HG03097 (cell line): ENCODE results near the gene NCOR2.
"Not testable (repeated sequence)": the region's sequence is repeated elsewhere in the genome, so short reads cannot be mapped to it uniquely, and the experiment has no call there.

ENCODE experiments used
- ATAC-seq: cut with Tn5 transposase; IDR thresholded peaks from one replicate; pipeline ENCODE4 v1.9.1; 2021; ENCODE audit not compliant: unreplicated experiment, low FRiP score

NCOR2 gene

DNA sequence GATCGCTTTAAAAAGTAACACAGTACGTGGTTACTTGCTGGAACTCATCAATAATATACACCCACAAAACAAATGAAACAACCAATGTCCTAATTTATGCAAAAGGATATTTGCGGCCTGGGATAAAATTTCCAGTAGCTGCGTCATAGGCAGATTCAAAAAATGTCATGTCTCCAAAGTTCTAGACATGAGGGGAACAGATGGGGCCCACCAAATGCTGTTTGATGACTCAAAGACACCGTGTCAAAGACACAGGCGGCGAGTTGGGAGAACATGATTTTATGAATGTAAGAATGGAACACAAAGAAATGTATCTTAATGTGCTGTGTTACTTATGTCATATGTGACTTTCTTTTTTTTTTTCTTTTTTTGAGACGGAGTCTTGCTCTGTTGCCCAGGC is 34.3 kb upstream of the NCOR2 start:
- ATAC-seq: no peak

DNA sequence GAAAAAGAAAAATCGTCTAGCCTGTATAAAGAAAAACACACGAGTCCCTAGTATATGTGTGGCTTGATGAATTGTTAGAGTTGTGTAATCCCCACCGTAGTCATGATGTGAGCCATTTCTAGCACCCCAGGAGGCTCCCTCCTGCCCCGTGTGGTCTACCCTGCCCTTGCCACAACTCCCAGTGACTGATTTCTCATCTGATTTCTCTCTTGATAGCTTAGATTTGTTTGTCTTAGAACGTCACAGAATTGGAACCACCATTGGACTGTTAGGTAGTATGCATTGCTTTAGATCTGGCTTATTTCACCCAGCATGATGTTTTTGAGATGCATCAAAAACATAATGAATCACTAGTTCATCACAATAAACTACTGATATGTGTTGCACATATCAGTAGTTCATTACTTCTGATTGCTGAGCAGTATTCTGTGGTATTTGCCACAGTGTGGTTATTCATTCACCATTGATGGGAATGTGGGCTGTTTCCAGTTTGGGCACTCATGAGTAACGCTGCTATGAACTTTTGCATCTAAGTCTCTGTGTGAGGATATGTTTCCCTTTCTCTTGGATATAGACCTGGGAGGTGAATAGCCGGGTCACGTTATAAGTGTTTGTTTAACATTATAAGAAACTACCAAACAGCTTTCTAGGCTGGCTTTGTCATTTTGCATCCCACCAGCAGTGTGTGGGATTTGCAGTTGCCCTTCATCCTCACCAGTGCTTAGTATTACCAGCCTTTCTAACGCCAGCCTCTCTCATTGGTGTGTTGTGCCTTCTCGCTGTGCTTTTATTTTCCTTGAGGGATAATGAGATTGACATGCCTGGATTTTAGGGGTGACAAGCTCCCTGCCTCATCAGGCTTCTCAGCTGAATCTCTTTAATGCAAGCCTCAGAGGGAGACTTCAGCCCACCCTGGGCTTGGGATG is 31.9 kb upstream of the NCOR2 start:
- ATAC-seq: no peak

DNA sequence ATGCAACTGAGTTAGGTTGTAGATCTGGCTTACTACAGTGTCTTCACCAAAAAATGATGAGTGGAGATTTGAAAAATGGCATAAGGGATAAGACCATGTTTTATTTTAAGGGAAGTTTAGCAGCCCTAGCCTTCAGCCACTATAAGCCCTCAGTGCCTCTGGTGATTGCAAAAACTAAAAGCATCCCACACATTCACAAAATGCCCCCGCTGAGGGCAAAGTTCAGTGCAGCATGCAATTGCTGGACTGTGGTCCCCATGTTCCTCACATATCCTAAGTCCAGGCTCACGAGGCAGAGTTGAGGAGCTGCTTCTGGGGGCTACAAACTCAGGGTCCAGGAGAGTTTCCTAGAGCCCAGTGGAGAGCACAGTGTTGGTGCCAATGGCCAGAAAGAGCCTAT is 29.6 kb upstream of the NCOR2 start:
- ATAC-seq: no peak

DNA sequence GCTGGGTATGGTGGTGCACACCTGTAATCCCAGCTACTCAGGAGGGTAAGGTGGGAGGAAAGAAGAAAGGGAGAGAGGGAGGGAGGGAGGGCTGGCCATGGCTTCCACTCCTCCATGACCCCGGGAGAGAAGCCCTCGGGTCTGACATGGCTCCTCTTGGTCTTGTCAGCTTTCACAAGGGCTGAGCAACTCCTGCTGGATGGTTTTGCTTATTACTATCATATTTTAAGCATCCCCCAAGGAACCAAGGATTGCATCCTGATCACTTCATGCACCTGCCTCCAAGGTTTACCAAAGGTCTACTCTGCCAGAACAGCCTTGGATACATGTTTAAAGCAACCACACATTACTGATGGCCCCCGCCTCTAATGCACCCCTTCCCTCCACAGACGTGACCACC is 28.0 kb upstream of the NCOR2 start:
- no peak for ATAC-seq

DNA sequence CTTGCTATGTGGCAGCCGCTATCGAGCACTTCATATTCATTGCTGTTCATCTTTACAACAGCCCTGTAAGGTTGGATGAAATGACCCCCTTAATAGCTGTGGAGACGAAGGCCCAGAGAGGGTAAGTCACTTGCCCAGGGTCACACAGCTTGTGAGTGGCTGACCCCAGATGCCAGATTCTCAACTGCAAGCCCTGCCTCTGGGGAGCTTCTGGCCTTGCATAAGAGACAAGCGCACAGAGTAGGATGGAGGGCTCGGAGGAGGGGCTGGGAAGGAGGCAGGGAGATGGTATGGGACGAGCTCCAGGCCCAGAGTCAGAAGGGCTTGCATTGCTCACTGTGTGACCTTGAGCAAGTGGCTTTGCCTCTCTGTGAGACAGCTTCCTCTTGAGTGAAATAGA is 27.4 kb upstream of the NCOR2 start:
- no peak for ATAC-seq

DNA sequence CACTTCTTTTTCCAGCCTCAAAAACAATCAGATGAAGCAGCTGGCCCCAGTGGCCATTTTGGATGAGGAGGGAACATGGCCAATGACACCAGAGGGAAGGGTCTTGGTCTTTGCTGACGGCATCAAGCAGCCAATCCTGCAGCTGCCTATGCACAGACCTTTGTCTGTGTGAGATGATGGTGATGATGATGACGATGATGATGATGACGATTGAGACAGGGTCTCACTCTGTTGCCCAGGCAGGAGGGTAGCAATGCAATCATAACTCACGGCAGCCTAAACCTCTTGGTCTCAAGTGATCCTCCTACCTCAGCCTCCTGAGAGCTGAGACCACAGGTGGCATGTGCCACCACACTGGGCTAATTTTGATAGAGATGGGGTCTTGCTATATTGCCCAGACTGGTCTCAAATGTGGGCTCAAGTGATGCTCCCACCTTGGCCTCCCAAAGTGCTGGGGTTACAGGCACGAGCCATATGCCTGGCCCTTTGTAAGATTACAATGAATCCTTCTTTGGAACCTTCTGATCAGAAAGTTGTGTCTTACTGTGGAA is 26.5 kb upstream of the NCOR2 start:
- ATAC-seq: no peak

DNA sequence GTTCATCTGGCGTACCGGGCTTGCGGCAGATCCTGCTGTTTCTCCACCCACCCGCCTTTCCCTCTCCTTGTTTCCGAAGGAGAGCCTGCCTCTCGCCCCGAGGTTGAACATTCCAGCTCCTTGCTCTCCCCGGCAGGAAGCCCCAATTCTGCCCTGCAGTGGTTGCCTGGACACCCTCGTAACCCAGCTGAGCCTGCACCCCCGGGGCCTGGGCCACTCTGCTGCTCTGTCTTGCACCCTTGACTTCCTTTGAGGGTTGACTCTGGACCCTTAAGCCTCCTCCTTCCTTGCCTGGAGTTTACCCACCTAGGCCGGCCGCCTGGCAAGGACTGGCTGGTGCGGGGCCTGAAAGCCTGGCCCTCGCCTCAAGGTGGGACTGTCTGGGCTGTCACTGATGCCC is 25.8 kb upstream of the NCOR2 start:
- ATAC-seq: no peak

DNA sequence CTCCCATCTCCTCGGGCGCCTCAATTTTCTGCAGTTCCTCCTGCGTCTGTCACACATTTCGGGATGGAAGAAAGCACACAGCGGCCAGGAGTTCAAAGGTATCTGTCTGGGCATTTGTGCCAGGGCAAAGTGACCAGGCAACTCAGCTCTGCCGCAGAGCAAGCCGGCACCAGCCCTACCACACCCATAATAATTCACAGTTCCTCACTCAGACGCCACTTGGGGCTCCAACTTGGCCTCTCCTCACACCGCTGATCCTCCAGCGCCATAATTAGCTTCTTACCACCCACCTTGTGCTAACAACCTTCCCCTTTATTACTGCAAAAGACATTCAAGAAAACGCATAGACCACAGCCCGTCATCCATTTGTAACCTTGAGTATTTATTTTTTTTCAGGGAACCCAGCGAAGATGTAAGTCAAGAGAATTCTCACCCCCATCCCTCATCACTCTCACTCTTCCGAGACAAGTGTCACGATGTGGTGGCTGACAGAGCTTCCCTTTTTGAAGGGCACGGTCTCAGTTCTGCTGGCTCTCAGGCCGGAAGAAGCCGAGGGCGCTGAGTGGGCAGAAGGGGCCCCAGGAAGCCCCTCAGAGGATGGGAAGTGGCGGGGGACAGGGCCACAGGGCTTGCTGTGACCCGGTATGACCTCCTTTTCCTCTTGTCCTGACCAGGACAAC is 25.2 kb upstream of the NCOR2 start:
- ATAC-seq: no peak

DNA sequence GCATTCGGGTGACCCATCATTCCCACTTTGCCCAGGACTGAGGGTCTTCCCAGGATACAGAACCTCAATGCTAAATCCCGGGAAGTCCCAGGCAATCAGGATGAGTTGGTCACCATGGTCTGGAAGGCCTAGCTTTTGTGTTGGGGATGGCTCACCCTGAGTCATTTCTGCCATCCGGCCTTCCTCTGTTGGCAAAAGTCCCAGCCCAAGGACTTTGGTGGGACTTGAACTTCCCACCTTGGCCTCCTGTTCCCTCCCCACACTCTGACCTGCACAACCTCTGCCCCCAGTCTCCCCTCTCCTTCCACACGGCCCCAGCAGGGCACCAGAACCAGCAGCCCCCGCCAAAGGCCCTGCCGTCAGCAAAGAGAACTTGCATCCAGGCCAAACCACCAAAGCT is 24.6 kb upstream of the NCOR2 start:
- no peak for ATAC-seq

DNA sequence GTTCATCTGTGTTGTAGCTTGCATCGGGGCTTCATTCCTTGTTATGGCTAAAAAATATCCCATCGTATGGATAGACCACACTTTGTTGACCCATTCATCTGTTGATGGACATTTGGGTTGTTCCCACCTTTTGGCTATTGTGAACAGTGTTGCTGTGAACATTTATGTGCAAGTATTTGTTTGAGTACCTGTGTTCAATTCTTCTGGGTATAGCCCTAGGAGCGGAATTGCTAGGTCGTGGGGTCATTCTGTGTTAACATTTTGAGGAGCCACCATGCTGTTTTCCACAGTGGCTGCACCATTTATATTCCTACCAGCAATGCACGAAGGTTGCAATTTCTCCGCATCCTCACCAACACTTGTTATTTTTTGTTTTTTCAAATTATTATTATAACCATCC is 23.0 kb upstream of the NCOR2 start:
- ATAC-seq: no peak

DNA sequence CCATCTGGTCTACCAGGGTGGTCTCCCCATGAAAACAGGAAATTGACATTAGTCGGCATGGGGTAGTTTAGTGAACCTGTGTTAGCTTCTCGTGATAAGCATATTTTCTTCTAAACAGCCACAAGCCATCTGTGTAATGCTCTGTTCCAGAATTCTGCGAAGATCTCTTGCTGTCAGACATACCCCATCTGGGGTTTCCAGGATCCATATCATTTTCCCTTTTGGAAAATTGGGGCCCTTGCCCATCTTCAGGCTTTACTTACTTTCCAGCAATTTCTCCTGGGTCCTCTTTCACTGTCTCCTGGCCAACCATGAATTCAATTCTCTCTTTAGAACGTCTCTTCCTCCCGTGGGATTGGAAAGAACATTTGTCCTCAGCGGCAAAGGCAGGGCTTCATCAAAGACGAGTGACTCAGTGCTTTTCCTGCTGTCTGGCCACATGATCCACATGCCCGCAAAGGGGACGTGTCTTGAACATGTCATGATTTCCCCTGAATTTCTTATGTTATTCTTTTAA is 21.4 kb upstream of the NCOR2 start:
- ATAC-seq: no peak

DNA sequence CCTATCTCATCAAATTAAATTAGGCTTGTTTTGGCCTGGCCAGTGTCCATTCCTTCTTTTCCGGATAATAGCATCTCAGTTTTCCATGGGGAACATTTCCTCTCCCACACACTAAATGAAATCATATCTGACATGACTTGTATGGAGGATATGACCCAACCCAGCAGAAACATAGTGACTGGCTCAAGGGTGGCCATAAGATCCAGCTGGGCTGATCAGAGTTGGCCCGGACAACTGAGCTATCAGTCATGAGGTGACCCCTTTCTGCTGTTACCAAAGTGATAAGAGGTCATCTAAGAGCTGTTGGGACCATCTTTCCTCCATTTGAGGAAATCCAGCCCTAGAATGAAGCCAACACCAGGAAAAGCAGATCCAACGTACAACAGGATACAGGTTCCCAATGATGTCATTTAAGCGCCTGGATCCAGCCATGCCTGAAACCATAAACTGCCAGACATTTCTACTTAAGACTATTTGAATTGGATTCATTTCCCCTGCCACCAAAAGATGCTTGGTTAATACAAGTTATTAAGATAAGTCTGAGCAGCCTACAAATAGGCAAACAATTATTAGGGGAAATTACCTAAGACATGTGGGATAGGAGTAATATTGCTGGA is 20.7 kb upstream of the NCOR2 start:
- no peak for ATAC-seq

DNA sequence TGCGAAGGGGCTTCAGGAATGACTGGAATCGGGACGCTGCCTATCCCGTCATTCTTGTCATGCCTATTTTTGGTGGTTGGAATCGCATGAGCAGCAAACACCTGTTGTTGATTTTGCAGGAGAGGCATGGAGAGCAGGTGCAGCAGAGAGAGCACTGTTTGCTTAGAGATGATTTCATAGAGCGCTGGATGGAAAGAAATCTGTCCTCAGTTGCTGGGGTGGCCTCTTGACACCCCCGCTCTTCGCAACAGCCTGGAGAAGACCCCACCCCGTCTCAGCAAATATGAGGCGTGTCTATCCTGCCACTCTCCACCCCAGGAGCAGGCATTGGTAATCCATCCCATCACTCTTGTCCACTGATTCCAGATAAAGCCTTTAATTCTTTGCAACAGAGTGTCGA is 19.3 kb upstream of the NCOR2 start:
- ATAC-seq: no peak

DNA sequence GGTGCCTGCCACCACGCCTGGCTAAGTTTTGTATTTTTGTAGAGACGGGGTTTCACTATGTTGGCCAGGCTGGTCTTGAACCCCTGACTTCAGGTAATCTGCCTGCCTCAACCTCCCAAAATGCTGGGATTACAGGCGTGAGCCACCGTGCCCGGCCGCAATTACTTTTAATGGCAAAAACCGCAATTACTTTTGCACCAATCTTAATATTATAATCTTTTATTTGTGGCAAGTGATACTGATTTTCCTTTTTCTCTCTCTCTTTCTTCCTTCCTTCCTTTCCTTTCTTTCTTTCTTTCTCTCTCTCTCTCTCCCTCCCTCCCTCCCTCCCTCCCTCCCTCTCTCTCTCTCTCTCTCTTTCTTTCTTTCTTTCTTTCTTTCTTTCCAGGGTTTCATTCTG is 17.1 kb upstream of the NCOR2 start:
- ATAC-seq: not testable (repeated sequence)

DNA sequence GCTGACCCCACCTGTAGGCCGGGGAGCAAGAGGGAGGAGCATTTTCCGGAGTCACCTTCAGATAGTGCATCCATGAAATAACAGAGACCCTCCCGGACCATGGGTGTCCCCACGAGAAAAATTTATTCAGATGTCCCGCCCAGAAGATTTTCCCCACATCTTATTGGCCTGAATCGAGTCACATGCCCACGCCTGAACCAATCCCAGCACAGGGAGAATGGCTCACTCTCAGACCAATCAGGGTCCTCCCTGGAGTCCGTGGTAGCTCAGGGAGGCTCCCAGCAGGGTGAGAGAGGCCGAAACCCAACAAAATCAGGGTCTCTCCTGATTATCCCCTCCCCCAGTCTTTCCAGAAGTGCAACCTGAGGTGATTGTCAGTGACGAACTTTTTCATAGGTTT is 16.4 kb upstream of the NCOR2 start:
- no peak for ATAC-seq

DNA sequence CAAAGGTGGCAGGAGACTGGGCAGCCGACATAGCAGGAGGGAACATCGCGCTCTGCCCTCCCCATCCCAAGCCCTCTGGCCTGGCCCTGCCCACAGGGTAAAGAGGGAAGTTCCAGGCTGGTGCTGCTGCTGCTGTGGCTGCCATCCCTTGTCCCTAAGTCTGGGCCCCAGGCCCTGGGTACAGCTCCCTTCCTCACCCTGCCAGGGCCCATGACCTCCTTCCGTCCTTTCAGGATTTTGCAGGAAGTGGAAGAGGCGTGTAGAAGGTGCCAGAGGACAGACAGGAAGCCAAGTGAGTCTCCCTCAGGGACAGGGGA is 14.7 kb upstream of the NCOR2 start:
- ATAC-seq: no peak

DNA sequence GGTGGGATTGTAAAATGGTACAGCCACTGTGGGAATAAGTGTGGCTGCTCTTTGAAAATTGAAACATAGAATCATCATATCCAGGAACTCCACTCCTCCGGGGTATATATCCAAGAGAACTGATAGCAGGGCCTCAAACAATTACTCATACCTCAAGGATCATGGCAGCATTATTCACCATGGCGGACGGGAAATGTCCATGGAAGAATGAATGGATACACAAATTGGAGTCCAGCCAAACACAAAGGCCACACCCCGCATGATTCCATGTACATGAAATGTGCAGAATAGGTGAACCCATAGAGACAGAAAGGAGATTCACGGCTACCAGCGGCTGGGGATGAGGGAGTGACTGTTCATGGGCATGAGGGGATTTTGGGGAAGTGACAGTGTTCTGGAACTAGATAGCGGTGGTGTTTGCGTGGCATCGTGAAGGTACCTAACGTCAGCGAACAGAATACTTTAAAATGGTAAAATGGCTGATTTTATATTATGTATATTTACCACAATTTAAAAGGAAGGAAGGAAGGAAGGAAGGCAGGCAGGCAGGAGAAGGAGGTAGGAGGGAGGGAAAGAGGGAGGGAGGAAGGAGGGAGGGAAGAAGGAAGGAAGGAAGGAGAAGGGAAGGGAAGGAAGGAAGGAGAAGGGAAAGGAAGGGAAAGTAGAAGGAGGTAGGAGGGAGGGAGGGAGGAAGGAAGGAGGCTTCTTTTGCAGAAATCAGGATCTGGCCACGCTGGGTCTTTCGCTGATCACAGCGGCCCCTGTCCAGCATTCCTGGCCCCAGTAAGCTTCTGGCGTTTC is 14.1 kb upstream of the NCOR2 start:
- no peak for ATAC-seq

DNA sequence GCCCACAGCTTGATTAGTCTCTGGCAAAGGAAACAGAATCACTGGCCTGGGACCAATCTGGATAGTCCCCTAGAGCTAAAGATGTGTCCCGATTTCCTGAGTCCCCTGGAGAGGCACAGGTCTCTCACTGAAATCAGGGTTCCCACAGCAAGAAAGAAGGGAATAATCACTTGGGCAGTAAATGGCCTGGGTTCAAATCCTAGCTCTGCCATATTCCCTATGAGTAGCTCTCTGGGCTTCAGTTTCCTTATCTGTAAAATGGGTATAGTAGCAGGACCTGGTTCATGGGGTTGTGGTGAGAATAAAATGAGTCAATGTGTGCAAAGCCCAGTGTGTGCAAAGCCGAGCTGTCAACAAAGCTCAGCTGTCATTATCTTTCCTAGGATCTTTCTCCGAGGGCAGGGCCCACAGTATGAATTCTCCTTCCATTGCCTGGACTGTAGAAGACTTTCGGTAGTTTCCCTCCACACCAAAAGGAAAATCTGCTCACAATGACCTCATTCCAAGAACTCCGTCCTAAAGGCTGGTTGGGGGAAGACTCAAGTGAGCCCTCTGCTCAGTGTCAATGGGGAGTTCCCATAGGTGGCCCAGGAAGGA is 12.6 kb upstream of the NCOR2 start:
- no peak for ATAC-seq

DNA sequence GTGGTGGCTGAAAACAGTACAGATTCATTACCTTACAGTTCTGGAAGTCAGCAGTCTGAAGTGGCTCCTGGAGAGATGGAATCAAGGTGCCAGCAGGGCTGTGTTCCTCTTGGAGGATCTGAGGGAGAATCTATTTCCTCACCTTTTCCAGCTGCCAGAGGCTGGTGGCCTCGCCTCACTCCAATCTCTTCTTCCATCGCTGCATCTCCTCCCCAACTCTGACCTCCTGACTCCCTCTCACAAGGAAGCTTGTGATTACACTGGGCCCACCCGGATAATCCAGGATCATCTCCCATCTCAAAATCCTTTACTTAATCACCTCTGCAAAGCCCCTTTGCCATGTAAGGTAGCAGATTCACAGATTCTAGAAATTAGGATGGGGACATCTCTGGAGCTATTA is 11.4 kb upstream of the NCOR2 start:
- ATAC-seq: no peak

DNA sequence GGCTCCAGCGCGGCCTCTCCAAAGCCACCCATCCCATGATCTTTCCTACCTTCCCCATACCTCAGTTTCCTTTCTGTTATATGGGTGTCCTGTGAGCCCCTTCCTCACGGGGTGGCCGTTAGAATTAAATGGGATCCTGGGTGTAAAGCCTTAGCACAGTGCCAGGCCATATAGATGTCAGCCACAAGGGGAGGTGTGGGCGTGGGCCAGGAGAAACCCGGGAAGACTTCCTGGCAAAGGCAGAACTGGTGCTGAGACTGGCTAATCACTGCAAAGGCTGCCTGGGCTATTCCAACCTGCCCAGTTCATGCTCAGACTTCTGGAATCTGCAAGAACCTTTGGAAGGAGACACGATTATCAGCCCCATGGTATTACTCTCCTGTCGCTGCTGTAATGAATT is 11.0 kb upstream of the NCOR2 start:
- ATAC-seq: no peak
